Mesothelial cell of epicardium (in vitro differentiated cells): ENCODE measurements around the gene TBXAS1. TPM values are rescaled to one million over a fixed set of nuclear protein-coding genes. Genes with fewer than 3 reads are reported as not detected.

Source experiments
- DNase-seq, 2 experiments: peaks; one replicate each; pipeline ENCODE4 v3.0.0; 2021; ENCODE audit warnings: low spot score in 2 of 2; ENCODE audit not compliant: unreplicated experiment in 2 of 2
- H3K27ac Mint-ChIP-seq: 2 replicates; pipeline ENCODE4 v1.8.0; 2021; ENCODE audit warnings: mixed read lengths
- H3K27me3 Mint-ChIP-seq: 2 replicates; pipeline ENCODE4 v1.8.0; 2021; ENCODE audit warnings: low read depth, mixed read lengths
- H3K36me3 Mint-ChIP-seq: 2 replicates; pipeline ENCODE4 v1.8.0; 2021; ENCODE audit warnings: mixed read lengths
- H3K4me1 Mint-ChIP-seq: 2 replicates; pipeline ENCODE4 v1.8.0; 2021; ENCODE audit warnings: mixed read lengths
- H3K4me3 Mint-ChIP-seq: 2 replicates; pipeline ENCODE4 v1.8.0; 2021; ENCODE audit warnings: mild to moderate bottlenecking, moderate library complexity, mixed read lengths
- H3K9me3 Mint-ChIP-seq: 2 replicates; pipeline ENCODE4 v1.8.0; 2021; ENCODE audit warnings: mixed read lengths
- CTCF ChIP-seq: fragments of 200-600 bp; sonication (generic); IDR thresholded peaks from one replicate; pipeline ENCODE4 v1.5.0; 2021; ENCODE audit warnings: antibody characterized with exemption; ENCODE audit not compliant: unreplicated experiment
- total RNA-seq: library from RNA; stranded (reverse); gene quantifications from 3 replicates; pipeline ENCODE4 v1.2.1, GENCODE V29; 2021

The TBXAS1 gene
- total RNA-seq, 1 donor from 2014 or later: 3.1 TPM

- H3K9me3 Mint-ChIP-seq: no peaks in the 10 kb centered on the region
- H3K4me1 Mint-ChIP-seq: peaks cover 6% of the 10 kb centered on the region
- H3K27ac Mint-ChIP-seq: no peak overlapping the region
- TF ChIP-seq CTCF: no peak
- H3K36me3 Mint-ChIP-seq: peaks cover 20% of the 10 kb centered on the region
- no peaks in the 10 kb centered on the region for H3K27me3 Mint-ChIP-seq
- no peak overlapping the region for H3K4me3 Mint-ChIP-seq
- DNase-seq: no peak
Measured at GRCh38 chr7:140031364-140031763, 202.3 kb downstream of the TBXAS1 start.

- no peak for DNase-seq
Measured at GRCh38 chr7:140033036-140033435, 204.0 kb downstream of the TBXAS1 start.

GRCh38 chr7:140033779-140034363 lies 204.8 kb downstream of the TBXAS1 start:
- Mint-ChIP-seq H3K4me3 (no peak overlapping the region), H3K9me3 (no peaks in the 10 kb centered on the region), H3K27me3 (no peaks in the 10 kb centered on the region), H3K36me3 (peaks cover 27% of the 10 kb centered on the region), H3K4me1 (peaks cover 6% of the 10 kb centered on the region), H3K27ac (no peak overlapping the region)
- TF ChIP-seq CTCF: no peak
- no peak for DNase-seq

More at GRCh38 chr7:140033036-140033435, 204.0 kb downstream of the TBXAS1 start:
- Mint-ChIP-seq H3K36me3 (peaks cover 24% of the 10 kb centered on the region), H3K4me1 (peaks cover 6% of the 10 kb centered on the region), H3K27ac (no peak overlapping the region), H3K4me3 (no peak overlapping the region), H3K9me3 (no peaks in the 10 kb centered on the region), H3K27me3 (no peaks in the 10 kb centered on the region)
- TF ChIP-seq CTCF: no peak

GRCh38 chr7:140034421-140034820 lies 205.4 kb downstream of the TBXAS1 start:
- Mint-ChIP-seq H3K9me3 (no peaks in the 10 kb centered on the region), H3K27me3 (no peaks in the 10 kb centered on the region), H3K36me3 (peaks cover 27% of the 10 kb centered on the region), H3K4me3 (no peak overlapping the region), H3K4me1 (peaks cover 4% of the 10 kb centered on the region), H3K27ac (no peak overlapping the region)
- DNase-seq: no peak
- no peak for TF ChIP-seq CTCF

GRCh38 chr7:140035400-140036223 lies 206.5 kb downstream of the TBXAS1 start:
- Mint-ChIP-seq H3K27ac (no peak overlapping the region), H3K4me1 (no peaks in the 10 kb centered on the region), H3K27me3 (no peaks in the 10 kb centered on the region), H3K36me3 (peaks cover 28% of the 10 kb centered on the region), H3K9me3 (no peaks in the 10 kb centered on the region), H3K4me3 (no peak overlapping the region)
- no peak for TF ChIP-seq CTCF
- DNase-seq: no peak
